Activated CD8-positive, alpha-beta memory T cell treated with anti-CD3 and anti-CD28 coated beads for 48 hours (primary cell): ENCODE measurements around the gene TBX2.
A peak's percentile ranks its signal among the peaks of the same experiment; 100 is the strongest.

ENCODE experiments used
- DNase-seq, 3 experiments: peaks; one replicate each; pipeline ENCODE4 v3.0.0-alpha.2; 2020; ENCODE audit warnings: low read depth in 2 of 3, low spot score in 2 of 3

TBX2 gene

GRCh38 chr17:61413661-61414126 is 14.1 kb downstream of the TBX2 start:
- no peak for DNase-seq

- DNase-seq: no peak
Measured at GRCh38 chr17:61414141-61414935, 14.7 kb downstream of the TBX2 start.

GRCh38 chr17:61414936-61415251 is 15.3 kb downstream of the TBX2 start:
- DNase-seq: no peak

GRCh38 chr17:61415374-61416210 is 15.9 kb downstream of the TBX2 start:
- no peak for DNase-seq

- DNase-seq: no peak
Measured at GRCh38 chr17:61416211-61416539, 16.5 kb downstream of the TBX2 start.

- peak in 1 of 3 experiments; percentile 33 for DNase-seq
Measured at GRCh38 chr17:61416540-61417363, 17.1 kb downstream of the TBX2 start.

- no peak for DNase-seq
Measured at GRCh38 chr17:61418449-61418848, 18.8 kb downstream of the TBX2 start.

GRCh38 chr17:61419496-61420046 is 19.9 kb downstream of the TBX2 start:
- DNase-seq: no peak

- DNase-seq: no peak
Measured at GRCh38 chr17:61420052-61420451, 20.4 kb downstream of the TBX2 start.

- no peak for DNase-seq
Measured at GRCh38 chr17:61420745-61421398, 21.2 kb downstream of the TBX2 start.

- no peak for DNase-seq
Measured at GRCh38 chr17:61421460-61421859, 21.8 kb downstream of the TBX2 start.

- DNase-seq: no peak
Measured at GRCh38 chr17:61422116-61422799, 22.6 kb downstream of the TBX2 start.

- DNase-seq: no peak
Measured at GRCh38 chr17:61422869-61423268, 23.2 kb downstream of the TBX2 start.

GRCh38 chr17:61423967-61424649 is 24.5 kb downstream of the TBX2 start:
- no peak for DNase-seq

- DNase-seq: no peak
Measured at GRCh38 chr17:61425682-61426481, 26.2 kb downstream of the TBX2 start.

GRCh38 chr17:61426482-61427304 is 27.1 kb downstream of the TBX2 start:
- DNase-seq: no peak

- no peak for DNase-seq
Measured at GRCh38 chr17:61427567-61427966, 27.9 kb downstream of the TBX2 start.

- DNase-seq: no peak
Measured at GRCh38 chr17:61429274-61429673, 29.6 kb downstream of the TBX2 start.
